Keratinocyte (primary cell): ENCODE results near the gene CDC42BPG. TPM values are rescaled to one million over a fixed set of nuclear protein-coding genes. Genes with fewer than 3 reads are reported as not detected.

ENCODE experiments used
- DNase-seq: peaks from one replicate; pipeline ENCODE4 v3.0.0-alpha.2; 2011; ENCODE audit warnings: low read depth, missing footprints, low spot score
- FAIRE-seq: peaks from 2 replicates; lab custom pipeline; 2011; peaks lifted over from hg19 to GRCh38; lab: Jason Lieb, UNC
- H2AFZ ChIP-seq: 2 replicates; pipeline ENCODE4 v1.6.0; 2012; ENCODE audit warnings: low read length, control low read depth, inconsistent platforms; ENCODE audit not compliant: control insufficient read depth
- H3K27ac ChIP-seq: 2 replicates; pipeline ENCODE4 v1.5.1; 2011; ENCODE audit warnings: low read length; ENCODE audit not compliant: control insufficient read depth, insufficient read depth
- H3K27me3 ChIP-seq: 3 replicates; pipeline ENCODE4 v1.6.0; 2011; ENCODE audit warnings: low read length; ENCODE audit not compliant: control insufficient read depth, insufficient read depth; ENCODE audit errors: extremely low read depth
- H3K36me3 ChIP-seq, 2 experiments: 2 replicates in 1 of 2; 3 replicates in 1 of 2; pipeline ENCODE4 v1.5.1; 2011; ENCODE audit warnings: low read length in 2 of 2, mild to moderate bottlenecking in 1 of 2; ENCODE audit not compliant: control insufficient read depth in 2 of 2, insufficient read depth in 2 of 2; ENCODE audit errors: extremely low read depth in 1 of 2
- H3K4me1 ChIP-seq: 3 replicates; pipeline ENCODE4 v1.5.1; 2011; ENCODE audit warnings: low read length; ENCODE audit not compliant: control insufficient read depth, insufficient read depth; ENCODE audit errors: extremely low read depth
- H3K4me2 ChIP-seq: 3 replicates; pipeline ENCODE4 v1.6.0; 2011; ENCODE audit warnings: low read depth, low read length; ENCODE audit not compliant: control insufficient read depth, insufficient read depth; ENCODE audit errors: extremely low read depth
- H3K4me3 ChIP-seq, 3 experiments: fragments of 200-600 bp in 1 of 3; sonication (generic) in 1 of 3; 2 replicates in 2 of 3; 3 replicates in 1 of 3; pipeline ENCODE4 v1.5.1; 2011 to 2016; ENCODE audit warnings: low read length in 3 of 3, mild to moderate bottlenecking in 3 of 3, control low read depth in 2 of 3, inconsistent platforms in 1 of 3, low read depth in 1 of 3, mixed read lengths in 1 of 3, mixed run types in 1 of 3, moderate library complexity in 1 of 3; ENCODE audit not compliant: control insufficient read depth in 2 of 3, insufficient read depth in 2 of 3; ENCODE audit errors: extremely low read depth in 1 of 3
- H3K79me2 ChIP-seq: 2 replicates; pipeline ENCODE4 v1.6.0; 2012; ENCODE audit warnings: low read length; ENCODE audit not compliant: control insufficient read depth, insufficient read depth
- H3K9ac ChIP-seq: 3 replicates; pipeline ENCODE4 v1.6.0; 2011; ENCODE audit warnings: low read length; ENCODE audit not compliant: control insufficient read depth, insufficient read depth; ENCODE audit errors: extremely low read depth
- H3K9me1 ChIP-seq: 3 replicates; pipeline ENCODE4 v1.6.0; 2011; ENCODE audit warnings: low read length; ENCODE audit not compliant: control insufficient read depth, insufficient read depth; ENCODE audit errors: extremely low read depth
- H3K9me3 ChIP-seq: 2 replicates; pipeline ENCODE4 v1.5.1; 2012; ENCODE audit warnings: low read depth, low read length; ENCODE audit not compliant: control insufficient read depth
- H4K20me1 ChIP-seq: 3 replicates; pipeline ENCODE4 v1.6.0; 2011; ENCODE audit warnings: low read length; ENCODE audit not compliant: control insufficient read depth, insufficient read depth; ENCODE audit errors: extremely low read depth
- CTCF ChIP-seq, 3 experiments: IDR thresholded peaks in 1 of 3; conservative IDR thresholded peaks in 1 of 3; optimal IDR thresholded peaks in 1 of 3; 2 replicates in 2 of 3; 3 replicates in 1 of 3; pipeline versions ENCODE3 to v1.5.1; 2011; ENCODE audit warnings: low read length in 3 of 3, mild to moderate bottlenecking in 3 of 3, moderate library complexity in 2 of 3, control low read depth in 1 of 3, inconsistent platforms in 1 of 3; ENCODE audit not compliant: insufficient read depth in 2 of 3; ENCODE audit errors: extremely low read depth in 1 of 3
- EZH2 ChIP-seq: IDR thresholded peaks from one replicate; pipeline ENCODE4 v1.6.1; 2012; ENCODE audit warnings: inconsistent platforms, mild to moderate bottlenecking, low read length, moderate library complexity
- dilution Hi-C: fragments of 300-500 bp; cut with MboI; formaldehyde crosslinking; loops from one replicate; pipeline ENCODE4 v1.7.0; 2020; ENCODE audit warnings: low sequenced_read_pairs; ENCODE audit not compliant: extremely low pct_ligation_motif_present
- polyA plus RNA-seq, 5 experiments: library from polyadenylated mRNA; depleted of rRNA in 3 of 5; stranded (reverse) in 3 of 5; stranded (forward) in 1 of 5; unstranded in 1 of 5; fragments of >200 nt; gene quantifications; 1 replicate in 1 of 5; 2 replicates in 3 of 5; 3 replicates in 1 of 5; pipeline versions ENCODE4 v1.2.1 to v1.2.3, GENCODE V29; 2011 to 2012; ENCODE audit warnings: missing spikeins in 2 of 5, low read depth in 1 of 5, low replicate concordance in 1 of 5

The CDC42BPG gene
- polyA plus RNA-seq, 1 donor (not counting 4 experiments of a cell fraction or from before 2014, with no cell fraction given): 2.5 TPM

- Histone ChIP-seq H3K4me1 (peaks cover 27% of the 10 kb centered on the region), H3K4me2 (no peak overlapping the region), H3K4me3 (no peak overlapping the region), H3K9ac (no peak overlapping the region), H3K27ac (peak overlapping the region; percentile 44), H2AFZ (no peak overlapping the region), H3K27me3 (no peaks in the 10 kb centered on the region), H3K36me3 (no peaks in the 10 kb centered on the region), H3K9me1 (peaks cover 2% of the 10 kb centered on the region), H3K79me2 (no peaks in the 10 kb centered on the region), H4K20me1 (no peaks in the 10 kb centered on the region), H3K9me3 (no peaks in the 10 kb centered on the region)
- TF ChIP-seq CTCF (optimal IDR thresholded peaks at IDR 0.05 in 1 of 3, IDR thresholded peaks at IDR 0.05 in 1 of 3, conservative IDR thresholded peaks at IDR 0.05 in 1 of 3; ENCODE audit: extremely low read depth in 1 of 3, insufficient read depth in 2 of 3, low read length in 3 of 3): no peak
- no peak for TF ChIP-seq EZH2
- FAIRE-seq (no peak), DNase-seq (no peak)
- dilution Hi-C loops: no loop called here
These were observed 41.2 kb upstream of the CDC42BPG start for GRCh38 chr11:64885367-64886286.

GRCh38 chr11:64884019-64884418, 39.6 kb upstream of the CDC42BPG start:
- Histone ChIP-seq H3K4me3 (no peak overlapping the region), H3K27me3 (no peaks in the 10 kb centered on the region), H3K4me1 (peaks cover 32% of the 10 kb centered on the region), H3K4me2 (no peak overlapping the region), H3K9ac (no peak overlapping the region), H2AFZ (no peak overlapping the region), H3K36me3 (no peaks in the 10 kb centered on the region), H4K20me1 (no peaks in the 10 kb centered on the region), H3K79me2 (no peaks in the 10 kb centered on the region), H3K9me1 (peaks cover 2% of the 10 kb centered on the region), H3K27ac (no peak overlapping the region), H3K9me3 (no peaks in the 10 kb centered on the region)
- no peak for FAIRE-seq
- no peak for DNase-seq
- TF ChIP-seq EZH2 (no peak), CTCF (optimal IDR thresholded peaks at IDR 0.05 in 1 of 3, IDR thresholded peaks at IDR 0.05 in 1 of 3, conservative IDR thresholded peaks at IDR 0.05 in 1 of 3; ENCODE audit: extremely low read depth in 1 of 3, insufficient read depth in 2 of 3, low read length in 3 of 3) (no peak)
- dilution Hi-C loops: no loop called here
